A549 (cell line): ENCODE data around the gene SOX5. TPM values are rescaled to one million over a fixed set of nuclear protein-coding genes. Genes with fewer than 3 reads are reported as not detected.

Experiments used
- ATAC-seq, 2 experiments: fragments of 200-7000 bp in 1 of 2; fragments of >200 bp in 1 of 2; cut with Nextera tagmentation in 1 of 2; cut with Tn5 transposase in 1 of 2; 3 replicates each; pipeline versions ENCODE4 v1.8.0 to v1.9.1; 2018 to 2020; ENCODE audit warnings: mild to moderate bottlenecking in 1 of 2, moderate library complexity in 1 of 2
- CTCF ChIA-PET: fragments of 300-600 bp; sonication (Branson Sonifier 250); formaldehyde crosslinking; extraction: SDS; loops from one replicate; lab custom pipeline; 2021; ENCODE audit warnings: antibody characterized with exemption, inconsistent platforms; lab: Yijun Ruan, JAX
- POLR2A ChIA-PET: fragments of 350-600 bp; formaldehyde crosslinking; extraction: SDS; loops from one replicate; lab custom pipeline; 2021; ENCODE audit warnings: antibody characterized with exemption, inconsistent platforms; lab: Yijun Ruan, JAX
- DNase-seq, 2 experiments: peaks; one replicate each; pipeline versions ENCODE4 v3.0.0 to v3.0.0-alpha.2; 2011 to 2016; ENCODE audit warnings: low read depth in 1 of 2, low spot score in 1 of 2
- FAIRE-seq: peaks from 2 replicates; lab custom pipeline; 2011; peaks lifted over from hg19 to GRCh38; lab: Jason Lieb, UNC
- H3K27ac ChIP-seq, 2 experiments: fragments of >200 bp; sonication (Bioruptor Twin); formaldehyde crosslinking; 3 replicates each; pipeline ENCODE4 v1.5.1; 2016 to 2017
- H3K4me1 ChIP-seq: fragments of >200 bp; sonication (Bioruptor Twin); formaldehyde crosslinking; 3 replicates; pipeline ENCODE4 v1.6.1; 2016
- H3K4me2 ChIP-seq: fragments of >200 bp; sonication (Bioruptor Twin); formaldehyde crosslinking; 3 replicates; pipeline ENCODE4 v1.6.1; 2016
- H3K4me3 ChIP-seq: fragments of >200 bp; sonication (Bioruptor Twin); formaldehyde crosslinking; 3 replicates; pipeline ENCODE4 v1.5.1; 2016
- H3K9me3 ChIP-seq: fragments of >200 bp; sonication (Bioruptor Twin); formaldehyde crosslinking; 3 replicates; pipeline ENCODE4 v1.6.1; 2016
- CEBPB ChIP-seq, 2 experiments: fragments of >200 bp in 1 of 2; sonication (Bioruptor Twin) in 1 of 2; formaldehyde crosslinking in 1 of 2; IDR thresholded peaks; 2 replicates each; pipeline ENCODE4 v1.6.1; 2012 to 2016
- CHD4 ChIP-seq: fragments of 200-600 bp; sonication (generic); IDR thresholded peaks from 2 replicates; pipeline ENCODE4 v1.6.1; 2016; ENCODE audit warnings: antibody characterized with exemption, mild to moderate bottlenecking, borderline replicate concordance
- EP300 ChIP-seq, 2 experiments: fragments of >200 bp; sonication (Bioruptor Twin); formaldehyde crosslinking; IDR thresholded peaks; 2 replicates in 1 of 2; 3 replicates in 1 of 2; pipeline ENCODE4 v1.6.1; 2016 to 2017
- ESRRA ChIP-seq: fragments of 150-350 bp; IDR thresholded peaks from 2 replicates; pipeline ENCODE4 v1.6.1; 2014; ENCODE audit warnings: mild to moderate bottlenecking, low read length, borderline replicate concordance
- FOSL2 ChIP-seq, 2 experiments: fragments of 450-650 bp in 1 of 2; fragments of >200 bp in 1 of 2; sonication (Bioruptor Twin) in 1 of 2; formaldehyde crosslinking; IDR thresholded peaks; 2 replicates each; pipeline versions ENCODE4 v1.5.0 to v1.6.1; 2016 to 2020; ENCODE audit warnings: mild to moderate bottlenecking in 1 of 2, moderate library complexity in 1 of 2
- HDAC2 ChIP-seq: fragments of 200-600 bp; sonication (generic); IDR thresholded peaks from 2 replicates; pipeline ENCODE4 v1.6.1; 2016
- HOXA7 ChIP-seq: fragments of 250-450 bp; sonication (Bioruptor Pico); IDR thresholded peaks from 2 replicates; pipeline ENCODE4 v1.5.0; 2020; ENCODE audit warnings: mild to moderate bottlenecking, moderate library complexity
- HOXB5 ChIP-seq: fragments of 250-450 bp; sonication (Bioruptor Pico); IDR thresholded peaks from 2 replicates; pipeline ENCODE4 v1.5.0; 2020; ENCODE audit warnings: mild to moderate bottlenecking, moderate library complexity
- KDM1A ChIP-seq: fragments of 200-600 bp; sonication (generic); IDR thresholded peaks from 2 replicates; pipeline ENCODE4 v1.6.1; 2016; ENCODE audit warnings: low read depth, mild to moderate bottlenecking
- NPAS2 ChIP-seq: fragments of 250-450 bp; sonication (Bioruptor Pico); IDR thresholded peaks from 2 replicates; pipeline ENCODE4 v1.8.0; 2022; ENCODE audit warnings: mild to moderate bottlenecking, moderate library complexity, borderline replicate concordance
- PHF8 ChIP-seq: fragments of 200-600 bp; sonication (generic); IDR thresholded peaks from 2 replicates; pipeline ENCODE4 v1.6.1; 2016; ENCODE audit warnings: low read depth, mild to moderate bottlenecking, antibody characterized with exemption, moderate library complexity, borderline replicate concordance
- POLR2A ChIP-seq: IDR thresholded peaks from 2 replicates; pipeline ENCODE4 v1.6.1; 2012; ENCODE audit warnings: mild to moderate bottlenecking, low read length
- POLR2AphosphoS2 ChIP-seq: conservative IDR thresholded peaks from 2 replicates; pipeline ENCODE4 v1.6.1; 2012; ENCODE audit warnings: low read length, improper control_type of control experiment, inconsistent platforms
- RAD21 ChIP-seq, 2 experiments: fragments of >200 bp in 1 of 2; sonication (Bioruptor Twin) in 1 of 2; formaldehyde crosslinking in 1 of 2; IDR thresholded peaks in 1 of 2; conservative IDR thresholded peaks in 1 of 2; 2 replicates in 1 of 2; 3 replicates in 1 of 2; pipeline ENCODE4 v1.6.1; 2012 to 2018; ENCODE audit warnings: inconsistent platforms in 1 of 2
- ZNF302 ChIP-seq: fragments of 250-450 bp; sonication (Bioruptor Pico); IDR thresholded peaks from 2 replicates; pipeline ENCODE4 v1.9.0; 2021; ENCODE audit warnings: inconsistent platforms, mild to moderate bottlenecking, moderate library complexity
- WGBS: methylation state at CpG from one replicate; pipeline ENCODE4 v1.1.6; 2017; ENCODE audit errors: missing lambda C conversion rate; 5-methylcytosine and 5-hydroxymethylcytosine counted together
- polyA plus RNA-seq, 4 experiments: library from polyadenylated mRNA; depleted of rRNA in 3 of 4; stranded (reverse); fragments of >200 nt; fragmentation: RNase III in 1 of 4; extraction: RNeasy Plus Mini Kit Qiagen cat#74134 plus additional on column Dnase treatment in 1 of 4; gene quantifications; 2 replicates in 3 of 4; 3 replicates in 1 of 4; pipeline ENCODE4 v1.2.3, GENCODE V29; 2011 to 2017
- TF ChIP-seq, protein P1 (sequence below): fragments of 200-600 bp; sonication (generic); IDR thresholded peaks from 2 replicates; pipeline ENCODE4 v1.6.1; 2016; ENCODE audit warnings: antibody characterized with exemption, mild to moderate bottlenecking, moderate library complexity
- TF ChIP-seq, protein P2 (sequence below): IDR thresholded peaks from 2 replicates; pipeline ENCODE4 v1.6.1; 2012
- TF ChIP-seq, protein P3 (sequence below): IDR thresholded peaks from 2 replicates; pipeline ENCODE4 v1.6.1; 2012; ENCODE audit warnings: low read depth, borderline replicate concordance
- TF ChIP-seq, protein P4 (sequence below): fragments of >200 bp; sonication (Bioruptor Twin); formaldehyde crosslinking; IDR thresholded peaks from 3 replicates; pipeline ENCODE4 v1.6.1; 2016
- TF ChIP-seq, protein P5 (sequence below): fragments of 250-450 bp; sonication (Bioruptor Pico); IDR thresholded peaks from 2 replicates; pipeline ENCODE4 v1.5.0; 2021; ENCODE audit warnings: mild to moderate bottlenecking, moderate library complexity, borderline replicate concordance

Gene SOX5
- polyA plus RNA-seq, 2 of the 4 experiments (the other 2 are of a cell fraction) = not detected

DNA sequence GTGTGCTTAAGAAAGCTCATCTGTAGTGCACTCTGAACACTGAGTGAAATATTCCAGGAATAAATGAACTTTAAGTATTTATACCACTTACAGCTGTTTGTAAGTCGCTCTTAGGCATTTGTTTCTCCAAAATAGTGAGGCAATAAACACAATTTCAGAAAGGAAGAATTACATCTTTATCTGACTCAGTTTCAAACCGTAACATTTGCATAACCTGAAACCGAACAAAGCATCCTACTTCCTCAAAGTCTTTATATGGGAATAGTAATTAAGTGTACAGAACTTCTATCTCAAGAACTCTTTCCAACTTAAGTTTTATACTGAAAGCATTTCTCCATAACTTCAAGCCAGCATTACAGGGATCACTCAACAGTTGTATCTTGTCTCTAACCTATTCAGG lies 58.4 kb downstream of the SOX5 start:
- no peak for DNase-seq
- no peak for ATAC-seq
- H3K4me3 ChIP-seq = no peak overlapping the region
- H3K27ac ChIP-seq = no peak overlapping the region
- no peak for TF ChIP-seq PHF8
- TF ChIP-seq POLR2AphosphoS2 = no peak
- H3K9me3 ChIP-seq = no peaks in the 10 kb centered on the region
- ChIA-PET CTCF (no interaction called here), POLR2A (no interaction called here)
- no peak overlapping the region for H3K4me2 ChIP-seq
- whole genome bisulfite sequencing = 2% methylated on average over 3 of the region's 3 CpGs
- no peak for FAIRE-seq
- H3K4me1 ChIP-seq = no peaks in the 10 kb centered on the region

GRCh38 chr12:23889069-23889440 lies 60.4 kb downstream of the SOX5 start:
- no peak for DNase-seq
- no peaks in the 10 kb centered on the region for H3K9me3 ChIP-seq
- TF ChIP-seq NPAS2 (CRISPR knock-in tag) (no peak), POLR2A (no peak), POLR2AphosphoS2 (no peak), EP300 (IDR thresholded peaks at IDR 0.05) (no peak), HDAC2 (no peak), CHD4 (no peak), RAD21 (conservative IDR thresholded peaks at IDR 0.05 in 1 of 2, IDR thresholded peaks at IDR 0.05 in 1 of 2) (no peak), HOXA7 (CRISPR knock-in tag) (no peak), KDM1A (no peak), ESRRA (no peak), HOXB5 (no peak), ZNF302 (no peak), FOSL2 (IDR thresholded peaks at IDR 0.05) (no peak), FOSL2 (CRISPR knock-in tag; IDR thresholded peaks at IDR 0.05) (no peak), CEBPB (IDR thresholded peaks at IDR 0.05) (no peak)
- TF ChIP-seq, protein P1, sequence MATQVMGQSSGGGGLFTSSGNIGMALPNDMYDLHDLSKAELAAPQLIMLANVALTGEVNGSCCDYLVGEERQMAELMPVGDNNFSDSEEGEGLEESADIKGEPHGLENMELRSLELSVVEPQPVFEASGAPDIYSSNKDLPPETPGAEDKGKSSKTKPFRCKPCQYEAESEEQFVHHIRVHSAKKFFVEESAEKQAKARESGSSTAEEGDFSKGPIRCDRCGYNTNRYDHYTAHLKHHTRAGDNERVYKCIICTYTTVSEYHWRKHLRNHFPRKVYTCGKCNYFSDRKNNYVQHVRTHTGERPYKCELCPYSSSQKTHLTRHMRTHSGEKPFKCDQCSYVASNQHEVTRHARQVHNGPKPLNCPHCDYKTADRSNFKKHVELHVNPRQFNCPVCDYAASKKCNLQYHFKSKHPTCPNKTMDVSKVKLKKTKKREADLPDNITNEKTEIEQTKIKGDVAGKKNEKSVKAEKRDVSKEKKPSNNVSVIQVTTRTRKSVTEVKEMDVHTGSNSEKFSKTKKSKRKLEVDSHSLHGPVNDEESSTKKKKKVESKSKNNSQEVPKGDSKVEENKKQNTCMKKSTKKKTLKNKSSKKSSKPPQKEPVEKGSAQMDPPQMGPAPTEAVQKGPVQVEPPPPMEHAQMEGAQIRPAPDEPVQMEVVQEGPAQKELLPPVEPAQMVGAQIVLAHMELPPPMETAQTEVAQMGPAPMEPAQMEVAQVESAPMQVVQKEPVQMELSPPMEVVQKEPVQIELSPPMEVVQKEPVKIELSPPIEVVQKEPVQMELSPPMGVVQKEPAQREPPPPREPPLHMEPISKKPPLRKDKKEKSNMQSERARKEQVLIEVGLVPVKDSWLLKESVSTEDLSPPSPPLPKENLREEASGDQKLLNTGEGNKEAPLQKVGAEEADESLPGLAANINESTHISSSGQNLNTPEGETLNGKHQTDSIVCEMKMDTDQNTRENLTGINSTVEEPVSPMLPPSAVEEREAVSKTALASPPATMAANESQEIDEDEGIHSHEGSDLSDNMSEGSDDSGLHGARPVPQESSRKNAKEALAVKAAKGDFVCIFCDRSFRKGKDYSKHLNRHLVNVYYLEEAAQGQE = no peak
- TF ChIP-seq, protein P2, sequence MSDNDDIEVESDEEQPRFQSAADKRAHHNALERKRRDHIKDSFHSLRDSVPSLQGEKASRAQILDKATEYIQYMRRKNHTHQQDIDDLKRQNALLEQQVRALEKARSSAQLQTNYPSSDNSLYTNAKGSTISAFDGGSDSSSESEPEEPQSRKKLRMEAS = no peak
- TF ChIP-seq, protein P3, sequence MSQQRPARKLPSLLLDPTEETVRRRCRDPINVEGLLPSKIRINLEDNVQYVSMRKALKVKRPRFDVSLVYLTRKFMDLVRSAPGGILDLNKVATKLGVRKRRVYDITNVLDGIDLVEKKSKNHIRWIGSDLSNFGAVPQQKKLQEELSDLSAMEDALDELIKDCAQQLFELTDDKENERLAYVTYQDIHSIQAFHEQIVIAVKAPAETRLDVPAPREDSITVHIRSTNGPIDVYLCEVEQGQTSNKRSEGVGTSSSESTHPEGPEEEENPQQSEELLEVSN = no peak
- TF ChIP-seq, protein P4, sequence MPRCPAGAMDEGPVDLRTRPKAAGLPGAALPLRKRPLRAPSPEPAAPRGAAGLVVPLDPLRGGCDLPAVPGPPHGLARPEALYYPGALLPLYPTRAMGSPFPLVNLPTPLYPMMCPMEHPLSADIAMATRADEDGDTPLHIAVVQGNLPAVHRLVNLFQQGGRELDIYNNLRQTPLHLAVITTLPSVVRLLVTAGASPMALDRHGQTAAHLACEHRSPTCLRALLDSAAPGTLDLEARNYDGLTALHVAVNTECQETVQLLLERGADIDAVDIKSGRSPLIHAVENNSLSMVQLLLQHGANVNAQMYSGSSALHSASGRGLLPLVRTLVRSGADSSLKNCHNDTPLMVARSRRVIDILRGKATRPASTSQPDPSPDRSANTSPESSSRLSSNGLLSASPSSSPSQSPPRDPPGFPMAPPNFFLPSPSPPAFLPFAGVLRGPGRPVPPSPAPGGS = no peak
- TF ChIP-seq, protein P5, sequence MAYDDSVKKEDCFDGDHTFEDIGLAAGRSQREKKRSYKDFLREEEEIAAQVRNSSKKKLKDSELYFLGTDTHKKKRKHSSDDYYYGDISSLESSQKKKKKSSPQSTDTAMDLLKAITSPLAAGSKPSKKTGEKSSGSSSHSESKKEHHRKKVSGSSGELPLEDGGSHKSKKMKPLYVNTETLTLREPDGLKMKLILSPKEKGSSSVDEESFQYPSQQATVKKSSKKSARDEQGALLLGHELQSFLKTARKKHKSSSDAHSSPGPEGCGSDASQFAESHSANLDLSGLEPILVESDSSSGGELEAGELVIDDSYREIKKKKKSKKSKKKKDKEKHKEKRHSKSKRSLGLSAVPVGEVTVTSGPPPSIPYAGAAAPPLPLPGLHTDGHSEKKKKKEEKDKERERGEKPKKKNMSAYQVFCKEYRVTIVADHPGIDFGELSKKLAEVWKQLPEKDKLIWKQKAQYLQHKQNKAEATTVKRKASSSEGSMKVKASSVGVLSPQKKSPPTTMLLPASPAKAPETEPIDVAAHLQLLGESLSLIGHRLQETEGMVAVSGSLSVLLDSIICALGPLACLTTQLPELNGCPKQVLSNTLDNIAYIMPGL = no peak
- TF ChIP-seq, all 56 proteins: peak for 0
- no peak overlapping the region for H3K4me3 ChIP-seq
- WGBS = 64% methylated on average over 4 of the region's 4 CpGs
- ChIA-PET CTCF (no interaction called here), POLR2A (no interaction called here)
- ATAC-seq (no peak), FAIRE-seq (no peak)
- H3K4me1 ChIP-seq = no peaks in the 10 kb centered on the region
- no peak overlapping the region for H3K4me2 ChIP-seq
- no peak overlapping the region for H3K27ac ChIP-seq
